ENCODE measurements around the gene SHC2.
"Not testable (repeated sequence)": the region's sequence is repeated elsewhere in the genome, so short reads cannot be mapped to it uniquely, and the experiment has no call there.

SHC2 gene

GRCh38 chr19:470701-471100 is 9.9 kb upstream of the SHC2 start:
- DNase-seq = no peak

DNA sequence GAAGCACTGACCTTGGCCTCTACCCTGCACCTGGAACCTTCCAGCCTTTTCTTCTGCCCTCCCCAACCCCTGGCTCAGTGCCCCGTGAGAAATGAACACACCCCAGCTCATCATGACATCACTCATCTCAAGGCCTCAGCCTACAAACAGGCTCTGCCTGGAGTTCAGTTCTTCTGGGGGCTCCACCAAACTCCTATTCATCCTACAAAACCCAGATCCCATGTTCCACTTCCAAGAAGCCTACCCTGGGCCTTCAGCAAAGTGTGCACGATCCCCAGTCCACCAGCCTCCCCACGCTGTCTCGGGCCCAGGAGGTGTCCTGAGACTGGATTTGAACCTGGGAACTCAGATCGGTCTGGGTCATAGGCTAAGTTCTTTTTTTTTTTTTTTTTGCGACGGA is 9.0 kb upstream of the SHC2 start:
- DNase-seq = no peak

- no peak for DNase-seq
Observed at GRCh38 chr19:468587-469256, 7.9 kb upstream of the SHC2 start.

DNA sequence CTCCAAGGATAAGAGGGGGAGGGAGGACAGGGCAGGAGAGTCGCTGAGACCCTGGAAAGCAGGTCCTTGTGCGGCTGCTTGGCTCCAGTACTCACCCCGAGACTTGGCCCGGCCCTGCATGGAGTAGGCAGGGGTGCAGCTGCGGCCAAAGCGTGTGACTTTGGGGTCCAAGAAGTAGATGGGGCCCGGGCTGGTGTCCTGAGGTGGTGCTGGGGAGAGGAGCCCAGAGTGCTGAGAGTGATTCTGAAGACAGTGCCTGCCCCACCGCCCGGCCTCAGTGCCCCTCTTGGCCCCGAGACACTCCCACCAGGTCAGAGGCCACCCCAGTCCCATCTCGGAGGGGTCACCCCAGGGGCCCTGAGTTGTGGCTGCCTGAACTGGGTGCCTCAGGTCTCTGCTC is 6.7 kb upstream of the SHC2 start:
- no peak for DNase-seq

DNA sequence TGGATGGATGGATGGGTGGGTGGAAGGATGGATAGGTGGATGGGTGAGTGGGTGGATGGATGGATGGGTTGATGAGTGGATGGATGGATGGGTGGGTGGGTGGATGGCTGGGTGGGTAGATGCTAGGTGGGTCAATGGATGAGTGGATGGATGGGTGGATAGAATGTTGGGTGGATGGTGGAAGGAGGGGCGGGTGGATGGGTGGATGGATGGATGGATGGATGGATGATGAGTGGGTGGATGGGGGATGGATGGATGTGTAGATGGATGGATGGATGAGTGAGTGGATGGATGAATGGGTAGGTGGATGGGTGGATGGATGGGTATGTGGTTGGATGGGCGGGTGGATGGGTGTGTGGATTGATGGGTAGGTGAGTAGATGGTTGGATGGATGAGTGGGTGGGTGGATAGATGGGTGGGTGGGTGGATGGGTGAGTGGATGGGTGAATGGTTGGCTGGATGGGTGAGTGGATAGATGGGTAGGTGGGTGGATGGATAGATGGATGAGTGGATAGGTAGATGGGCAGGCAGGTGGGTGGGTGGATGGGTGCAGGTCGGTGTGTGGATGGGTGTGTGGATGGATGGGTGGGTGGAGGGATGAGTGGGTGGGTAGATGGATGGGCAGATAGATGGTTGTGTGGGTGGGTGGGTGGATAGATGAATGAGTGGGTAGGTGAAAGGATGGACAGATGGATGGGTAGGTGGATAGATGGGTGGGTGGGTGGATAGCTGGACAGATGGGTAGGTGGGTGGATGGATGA is 4.4 kb upstream of the SHC2 start:
- no peak for DNase-seq

GRCh38 chr19:464208-464545 is 3.3 kb upstream of the SHC2 start:
- no peak for DNase-seq

GRCh38 chr19:463483-464207 is 2.8 kb upstream of the SHC2 start:
- DNase-seq = no peak

GRCh38 chr19:461721-462551 is 1.1 kb upstream of the SHC2 start:
- DNase-seq = peak in 33 of 56 donors; percentile 1 to 70 (median 27)

DNA sequence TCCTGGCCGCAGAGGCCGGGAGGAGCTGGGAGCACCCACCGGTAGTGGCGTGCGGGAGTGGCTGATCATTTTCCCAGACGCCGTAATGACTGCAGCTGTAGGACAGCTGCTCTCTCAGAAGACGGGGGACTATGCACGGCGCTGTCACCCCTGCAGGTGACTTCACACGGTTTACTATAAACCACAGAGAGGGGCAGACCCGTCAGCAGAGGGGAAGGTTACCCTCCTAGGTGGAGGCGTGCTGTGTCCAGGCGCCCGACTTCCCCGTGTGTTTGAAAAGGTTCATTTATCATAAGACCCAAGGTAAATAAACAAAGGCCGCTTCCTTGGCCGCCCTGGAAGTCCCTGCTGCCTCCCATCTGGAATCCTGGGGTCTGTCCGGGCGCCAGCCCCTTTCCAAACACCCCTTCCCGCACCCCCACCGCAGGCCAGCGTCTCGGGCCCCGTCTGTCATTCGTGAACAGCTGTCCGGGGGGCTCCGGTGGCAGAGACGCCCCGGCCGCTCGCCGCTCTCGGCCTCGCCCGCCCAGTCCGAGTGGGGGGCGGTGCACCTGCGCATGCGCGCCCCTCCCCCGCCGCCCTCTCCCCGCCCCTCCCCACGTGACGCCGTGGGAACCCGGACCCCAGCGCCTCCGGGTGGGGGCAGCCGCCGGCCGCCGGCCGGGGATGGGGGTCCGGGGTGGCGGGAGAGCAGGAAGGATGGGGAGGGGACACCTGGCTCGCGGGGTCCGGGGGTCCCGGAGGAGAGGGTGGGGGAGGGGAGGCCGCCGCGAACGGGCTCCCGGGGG is 915 bp downstream of the SHC2 start:
- peak in 47 of 56 donors; percentile 3 to 77 (median 53) for DNase-seq

DNA sequence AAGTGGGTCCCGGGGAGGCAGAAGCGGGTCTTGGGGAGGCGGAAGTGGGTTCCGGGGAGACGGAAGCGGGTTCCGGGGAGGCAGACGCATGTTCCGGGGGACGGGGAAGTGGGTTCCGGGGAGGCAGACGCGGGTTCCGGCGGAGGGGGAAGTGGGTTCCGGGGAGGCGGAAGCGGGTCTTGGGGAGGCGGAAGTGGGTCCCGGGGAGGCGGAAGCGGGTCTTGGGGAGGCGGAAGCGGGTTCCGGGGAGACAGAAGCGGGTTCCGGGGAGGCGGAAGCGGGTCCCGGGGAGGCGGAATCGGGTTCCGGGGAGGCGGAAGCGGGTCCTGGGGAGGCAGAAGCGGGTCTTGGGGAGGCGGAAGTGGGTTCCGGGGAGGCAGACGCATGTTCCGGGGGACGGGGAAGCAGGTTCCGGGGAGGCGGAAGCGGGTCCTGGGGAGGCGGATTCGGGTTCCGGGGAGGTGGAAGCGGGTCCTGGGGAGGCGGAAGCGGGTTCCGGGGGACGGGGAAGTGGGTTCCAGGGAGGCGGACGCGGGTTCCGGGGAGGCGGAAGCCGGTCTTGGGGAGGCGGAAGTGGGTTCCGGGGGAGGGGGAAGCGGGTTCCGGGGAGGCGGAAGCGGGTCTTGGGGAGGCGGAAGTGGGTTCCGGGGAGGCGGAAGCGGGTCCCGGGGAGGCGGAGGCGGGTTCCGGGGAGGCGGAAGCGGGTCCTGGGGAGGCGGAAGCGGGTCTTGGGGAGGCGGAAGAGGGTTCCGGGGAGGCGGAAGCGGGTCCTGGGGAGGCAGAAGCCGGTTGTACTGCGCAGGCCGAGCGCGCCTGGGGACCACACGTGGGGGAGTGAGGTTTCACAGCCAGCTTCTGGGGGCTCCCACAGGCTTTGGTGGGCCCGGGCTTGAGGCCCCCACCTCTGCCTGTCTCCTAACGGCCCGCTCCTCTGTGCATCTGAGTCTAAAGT is 2.5 kb downstream of the SHC2 start:
- no peak for DNase-seq

DNA sequence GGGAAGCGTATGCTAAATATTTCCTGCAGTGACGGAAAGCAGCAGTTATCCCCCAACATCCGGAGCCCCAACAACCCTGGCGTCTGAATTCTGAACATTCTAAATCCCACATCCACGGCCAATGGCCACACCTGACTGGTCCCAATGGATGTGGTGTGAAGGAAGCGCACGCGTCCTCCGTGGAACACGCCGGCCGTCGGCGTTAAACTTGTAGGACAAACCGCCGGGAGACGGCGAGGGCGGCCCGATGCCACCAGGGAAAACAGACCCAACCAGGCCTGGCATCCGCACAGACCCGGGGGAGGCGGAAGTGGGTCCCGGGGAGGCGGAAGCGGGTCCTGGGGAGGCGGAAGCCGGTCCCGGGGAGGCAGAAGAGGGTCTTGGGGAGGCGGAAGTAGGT is 3.2 kb downstream of the SHC2 start:
- no peak for DNase-seq

GRCh38 chr19:456547-457110 is 4.2 kb downstream of the SHC2 start:
- no peak for DNase-seq

GRCh38 chr19:455851-456546 is 4.8 kb downstream of the SHC2 start:
- no peak for DNase-seq

DNA sequence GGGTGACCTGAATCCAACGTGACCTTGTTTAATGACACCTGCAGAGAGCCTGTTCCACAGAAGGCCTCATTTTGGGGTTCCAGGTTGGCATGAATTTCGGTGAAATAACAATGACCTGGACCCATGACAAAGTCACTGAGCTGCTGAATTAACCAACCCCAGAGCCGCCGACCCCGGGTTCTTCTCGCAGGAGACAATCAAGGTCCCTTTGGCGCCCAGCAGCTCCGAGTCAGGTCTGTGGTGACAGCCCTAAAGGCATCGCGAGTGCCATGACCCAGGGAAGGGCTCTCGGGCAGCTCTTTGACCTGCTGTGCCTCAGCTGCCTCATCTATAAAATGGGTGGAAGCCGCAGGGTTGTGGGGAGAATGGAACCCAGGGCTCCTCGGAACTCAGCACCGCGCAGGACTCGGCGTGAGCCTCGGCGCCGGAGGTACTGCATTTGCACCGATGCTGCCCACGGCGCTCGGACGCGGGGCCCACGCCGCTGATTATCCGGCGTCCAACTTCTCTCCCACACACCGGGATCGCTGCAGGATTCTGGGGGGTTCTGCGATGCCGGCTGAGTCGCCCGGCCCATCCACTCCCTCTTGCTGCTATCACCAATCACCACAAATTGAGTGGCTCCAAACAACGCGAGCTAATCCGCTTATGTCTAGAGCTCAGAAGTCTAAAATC is 5.7 kb downstream of the SHC2 start:
- DNase-seq = no peak

GRCh38 chr19:453606-454005 is 7.2 kb downstream of the SHC2 start:
- no peak for DNase-seq

DNA sequence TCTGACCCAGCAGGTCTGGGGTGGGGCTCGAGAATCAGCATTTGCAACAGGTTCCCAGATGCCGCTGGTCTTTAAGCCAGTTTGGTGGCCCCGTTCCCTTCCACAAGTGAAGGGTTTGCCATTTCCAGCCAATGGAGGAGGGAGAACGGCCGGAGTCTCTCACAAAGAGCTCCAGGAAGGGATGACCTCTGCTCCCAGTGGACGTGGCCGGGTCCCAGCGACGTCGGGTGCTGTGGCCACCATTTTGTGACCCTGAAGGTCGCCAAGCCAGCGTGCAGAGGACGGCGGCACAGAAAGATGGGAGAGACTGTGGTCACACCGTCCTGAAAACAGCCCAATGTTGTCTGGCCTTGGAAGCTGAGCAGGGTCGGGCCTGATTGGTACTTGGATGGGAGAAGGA is 8.0 kb downstream of the SHC2 start:
- no peak for DNase-seq

DNA sequence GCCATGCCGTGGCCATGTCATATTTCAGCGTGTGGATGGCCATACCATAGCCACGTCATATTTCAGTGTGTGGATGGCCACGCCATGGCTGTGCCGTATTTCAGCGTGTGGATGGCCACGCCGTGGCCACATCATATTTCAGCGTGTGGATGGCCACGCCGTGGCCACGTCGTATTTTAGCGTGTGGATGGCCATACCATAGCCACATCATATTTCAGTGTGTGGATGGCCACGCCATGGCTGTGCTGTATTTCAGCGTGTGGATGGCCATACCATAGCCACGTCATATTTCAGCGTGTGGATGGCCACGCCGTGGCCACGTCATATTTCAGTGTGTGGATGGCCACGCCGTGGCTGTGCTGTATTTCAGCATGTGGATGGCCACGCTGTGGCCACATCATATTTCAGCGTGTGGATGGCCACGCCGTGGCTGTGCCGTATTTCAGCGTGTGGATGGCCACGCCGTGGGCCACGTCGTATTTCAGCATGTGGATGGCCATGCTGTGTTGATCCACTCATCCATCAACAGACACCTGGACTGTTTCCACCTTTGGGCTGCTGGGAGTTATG is 9.8 kb downstream of the SHC2 start:
- not testable (repeated sequence) for DNase-seq

- no peak for DNase-seq
Observed at GRCh38 chr19:449916-450315, 10.9 kb downstream of the SHC2 start.
